Motor neuron (in vitro differentiated cells): Measurements from ENCODE around the gene AGAP6. TPM values are rescaled to one million over a fixed set of nuclear protein-coding genes. Genes with fewer than 3 reads are reported as not detected.
"Not testable (repeated sequence)": the region's sequence is repeated elsewhere in the genome, so short reads cannot be mapped to it uniquely, and the experiment has no call there.

ENCODE experiments used
- ATAC-seq, 8 experiments: fragments of 200-7000 bp; cut with Tn5 transposase; replicated peaks in 6 of 8; 2 replicates each; pipeline ENCODE4 v1.8.0; 2021; ENCODE audit warnings: mild to moderate bottlenecking in 8 of 8, moderate library complexity in 8 of 8
- H3K27ac ChIP-seq, 2 donors: fragments of 250-450 bp; sonication (Bioruptor Pico); 2 replicates each; pipeline ENCODE4 v1.9.0; 2021; ENCODE audit warnings: antibody characterized with exemption in 2 of 2, mild to moderate bottlenecking in 2 of 2, moderate library complexity in 1 of 2
- H3K4me1 ChIP-seq, 2 donors: fragments of 250-450 bp; sonication (Bioruptor Pico); replicated peaks in 1 of 2; 2 replicates each; pipeline ENCODE4 v1.6.1; 2021; ENCODE audit warnings: antibody characterized with exemption in 2 of 2, mild to moderate bottlenecking in 2 of 2, moderate library complexity in 1 of 2
- H3K4me3 ChIP-seq, 5 donors: fragments of 250-450 bp; sonication (Bioruptor Pico); 2 replicates each; pipeline ENCODE4 v1.9.0; 2021; ENCODE audit warnings: antibody characterized with exemption in 5 of 5, mild to moderate bottlenecking in 5 of 5, moderate library complexity in 4 of 5
- WGBS, 10 experiments: fragments of 450-650 bp; shearing (Covaris generic); methylation state at CpG; one replicate each; pipeline ENCODE4 v1.0.0; 2022; 5-methylcytosine and 5-hydroxymethylcytosine counted together
- in situ Hi-C, 9 experiments: fragments of 400-800 bp; cut with MboI; loops; one replicate each; pipeline ENCODE4 v1.15.0; 2021; ENCODE audit warnings: low sequenced_read_pairs in 9 of 9, low pct_unique_long_range_greater_than_20kb in 2 of 9; ENCODE audit not compliant: unreplicated experiment in 9 of 9
- total RNA-seq, 8 experiments: library from RNA; unstranded; fragments of 300-600 nt; gene quantifications; 2 replicates each; pipeline versions ENCODE4 v1.2.3 to v1.2.4, GENCODE V29; 2022

AGAP6 gene
- total RNA-seq, 8 experiments from 2014 or later = 6.6 to 26.8 (median 10.1) TPM

DNA sequence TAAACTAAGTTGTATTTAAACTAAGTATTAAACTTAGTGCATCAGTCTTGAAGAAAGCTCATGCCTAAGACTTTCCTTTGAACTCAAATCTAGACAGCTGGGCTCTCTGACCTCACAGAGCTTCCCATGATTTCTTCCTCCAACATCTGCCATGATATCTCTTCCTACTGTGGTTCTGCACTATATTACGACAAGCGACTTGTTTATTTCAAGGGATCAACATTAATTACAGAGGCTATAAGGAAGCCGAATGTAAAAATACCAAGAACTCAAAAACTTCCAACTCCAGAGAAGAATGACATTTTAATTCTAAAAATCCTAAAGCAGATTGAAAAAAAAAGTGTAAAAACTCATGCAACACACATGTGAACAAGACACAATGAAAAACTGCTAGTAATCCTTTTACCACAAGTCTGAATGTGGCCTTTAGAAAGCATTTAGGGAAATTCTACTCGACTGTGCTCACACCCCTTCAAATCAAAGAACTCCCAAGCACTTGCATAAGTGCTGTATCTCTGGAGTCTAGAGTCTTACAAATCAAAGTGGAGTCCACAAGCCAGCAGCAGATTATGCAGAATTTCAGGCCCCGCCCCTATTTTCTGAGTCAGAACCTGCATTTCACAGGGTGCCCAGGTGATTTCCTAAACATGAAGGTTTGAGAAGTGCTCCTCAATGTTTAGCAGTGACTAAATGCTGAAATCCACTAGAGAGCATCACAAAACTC is 56.9 kb downstream of the AGAP6 start:
- no peak overlapping the region for H3K4me3 ChIP-seq
- no peak overlapping the region for H3K27ac ChIP-seq
- ATAC-seq = peak in 3 of 8 experiments; percentile 63 to 99 (median 98)
- in situ Hi-C loops = no loop called here
- no peaks in the 10 kb centered on the region for H3K4me1 ChIP-seq
- WGBS, 10 experiments = 0 to 100% (median 40%) methylated on average over 1 to 4 of the region's 5 CpGs; no CpG with 5 or more reads in 1 of the 10 experiments

GRCh38 chr10:50046457-50046856 is 58.3 kb downstream of the AGAP6 start:
- peak in 1 of 8 experiments; percentile 44 for ATAC-seq
- H3K4me3 ChIP-seq, in situ Hi-C loops, H3K4me1 ChIP-seq, H3K27ac ChIP-seq: not testable (repeated sequence)
- 0 to 69% (median 49%) methylated on average over 1 to 5 of the region's 9 CpGs; no CpG with 5 or more reads in 3 of the 10 experiments for WGBS, 10 experiments

DNA sequence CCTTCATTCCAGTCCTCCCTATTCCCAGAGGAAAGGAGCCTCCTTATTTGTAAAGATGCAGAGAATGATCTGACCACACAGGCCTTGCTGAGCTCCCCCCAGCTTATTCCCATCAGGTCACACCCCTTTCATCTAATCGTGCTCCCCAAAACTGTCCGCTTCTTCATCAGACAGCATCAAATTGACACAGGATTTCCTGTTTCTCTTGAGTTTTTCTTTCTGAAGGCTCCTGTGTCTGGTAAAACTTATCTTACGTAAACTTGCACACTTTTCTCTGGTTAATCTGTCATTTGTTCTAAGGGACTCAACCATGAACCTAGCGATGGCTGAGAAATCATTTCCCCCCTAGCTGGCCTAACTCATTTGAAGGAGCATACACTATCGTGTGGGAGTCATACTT is 59.4 kb downstream of the AGAP6 start:
- ATAC-seq, H3K27ac ChIP-seq, H3K4me3 ChIP-seq, H3K4me1 ChIP-seq, in situ Hi-C loops: not testable (repeated sequence)
- WGBS, 10 experiments = 72% methylated on average over 3 of the region's 5 CpGs; no CpG with 5 or more reads in 9 of the 10 experiments

- H3K4me3 ChIP-seq, in situ Hi-C loops, H3K4me1 ChIP-seq, H3K27ac ChIP-seq: not testable (repeated sequence)
- WGBS, 10 experiments = 30 to 72% (median 65%) methylated on average over 1 to 3 of the region's 3 CpGs; no CpG with 5 or more reads in 3 of the 10 experiments
- peak in 2 of 8 experiments; percentile 45 to 96 for ATAC-seq
Measured at GRCh38 chr10:50051995-50052660, 63.9 kb downstream of the AGAP6 start.

GRCh38 chr10:50052778-50053376 is 64.7 kb downstream of the AGAP6 start:
- ATAC-seq = peak in 1 of 8 experiments; percentile 70
- WGBS, 10 experiments = 14 to 85% (median 50%) methylated on average over 1 to 2 of the region's 6 CpGs; no CpG with 5 or more reads in 7 of the 10 experiments
- H3K27ac ChIP-seq, in situ Hi-C loops, H3K4me1 ChIP-seq, H3K4me3 ChIP-seq: not testable (repeated sequence)

DNA sequence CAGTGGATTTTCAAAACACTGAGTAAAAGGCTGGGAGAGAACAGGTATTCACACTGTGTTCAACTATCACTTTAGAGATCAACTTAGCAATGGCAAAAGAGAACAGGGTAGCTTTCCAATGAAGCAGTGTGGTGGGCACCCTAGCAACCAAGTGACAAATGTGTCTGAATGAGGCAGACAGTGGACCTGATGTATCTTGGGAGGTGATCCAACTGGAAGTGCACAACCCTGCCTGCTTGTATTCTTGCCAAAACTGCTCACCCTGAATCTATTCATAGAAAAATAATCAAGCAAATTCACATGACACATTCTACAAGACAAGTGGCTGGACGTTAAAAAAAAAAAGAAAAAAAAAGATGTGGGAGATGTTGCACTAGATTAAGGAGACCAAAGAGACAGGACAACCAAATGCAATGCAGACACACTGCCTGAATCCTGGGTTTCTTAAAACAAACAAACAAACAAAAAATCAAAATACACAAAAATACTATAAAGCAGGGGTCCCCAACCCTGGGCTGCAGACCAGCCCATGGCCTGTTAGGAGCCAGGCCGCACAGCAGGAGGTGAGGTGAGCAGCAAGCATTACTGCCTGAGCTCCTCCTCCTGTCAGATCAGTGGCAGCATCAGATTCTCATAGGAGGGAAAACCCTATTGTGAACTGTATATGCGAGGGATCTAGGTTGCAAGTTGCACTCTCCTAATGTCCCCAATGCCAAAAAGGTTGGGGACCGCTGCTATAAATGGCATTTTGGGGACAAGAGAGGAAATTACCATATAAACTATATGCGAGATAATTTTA is 67.5 kb downstream of the AGAP6 start:
- H3K4me3 ChIP-seq, in situ Hi-C loops, H3K27ac ChIP-seq, H3K4me1 ChIP-seq: not testable (repeated sequence)
- ATAC-seq = peak in 2 of 8 experiments; percentile 37 to 39
- WGBS, 10 experiments = 0 to 100% (median 37%) methylated on average over 1 to 3 of the region's 5 CpGs; no CpG with 5 or more reads in 4 of the 10 experiments

GRCh38 chr10:50056654-50057053 is 68.4 kb downstream of the AGAP6 start:
- H3K4me1 ChIP-seq, H3K4me3 ChIP-seq, H3K27ac ChIP-seq, ATAC-seq, in situ Hi-C loops: not testable (repeated sequence)
- WGBS, 10 experiments = 20 to 82% (median 58%) methylated on average over 1 to 7 of the region's 8 CpGs; no CpG with 5 or more reads in 5 of the 10 experiments

- WGBS, 10 experiments = 13 to 100% (median 72%) methylated on average over 1 of the region's 1 CpG; no CpG with 5 or more reads in 4 of the 10 experiments
- ATAC-seq, H3K4me3 ChIP-seq, H3K4me1 ChIP-seq, in situ Hi-C loops, H3K27ac ChIP-seq: not testable (repeated sequence)
Measured at GRCh38 chr10:50058727-50059126, 70.5 kb downstream of the AGAP6 start.

GRCh38 chr10:50059946-50060345 is 71.7 kb downstream of the AGAP6 start:
- H3K4me3 ChIP-seq, in situ Hi-C loops, H3K27ac ChIP-seq, ATAC-seq, H3K4me1 ChIP-seq: not testable (repeated sequence)
- 90 to 100% (median 100%) methylated on average over 1 to 3 of the region's 10 CpGs; no CpG with 5 or more reads in 6 of the 10 experiments for WGBS, 10 experiments

Other genes with a start within 250 kb of the AGAP6 start
- gene OGDHL, start 226.1 kb upstream of the AGAP6 start, total RNA-seq = 10 to 100 TPM in 5 of 8 experiments, 1 to 10 TPM in 3; 1.9 to 47.1 (median 11.9) TPM
- gene PARG, start 46.4 kb upstream of the AGAP6 start, total RNA-seq = 10 to 100 TPM; 27.6 to 49.9 (median 35.4) TPM
- gene TIMM23B, start 46.4 kb upstream of the AGAP6 start, total RNA-seq = 10 to 100 TPM; 11.1 to 37.6 (median 18.2) TPM
- gene WASHC2A, start 79.5 kb downstream of the AGAP6 start, total RNA-seq = 10 to 100 TPM; 10.4 to 36.8 (median 22.6) TPM